BJ (cell line): ENCODE measurements around the gene SOCS6. TPM values are rescaled to one million over a fixed set of nuclear protein-coding genes. Genes with fewer than 3 reads are reported as not detected.

ENCODE experiments used
- CTCF ChIA-PET: fragments of 350-600 bp; formaldehyde crosslinking; extraction: SDS; loops from one replicate; lab custom pipeline; 2021; ENCODE audit warnings: antibody characterized with exemption, inconsistent platforms; lab: Yijun Ruan, JAX
- POLR2A ChIA-PET: fragments of 300-600 bp; sonication (Branson Sonifier 250); formaldehyde crosslinking; extraction: SDS; loops from one replicate; lab custom pipeline; 2021; ENCODE audit warnings: antibody characterized with exemption; lab: Charles Lee
- DNase-seq: peaks from one replicate; pipeline ENCODE4 v3.0.0-alpha.2; 2011; ENCODE audit warnings: low read depth
- H3K27me3 ChIP-seq: 2 replicates; pipeline ENCODE4 v1.6.0; 2011; ENCODE audit warnings: low read length; ENCODE audit not compliant: control insufficient read depth, insufficient read depth
- H3K36me3 ChIP-seq: 2 replicates; pipeline ENCODE4 v1.5.1; 2011; ENCODE audit warnings: low read length; ENCODE audit not compliant: control insufficient read depth, insufficient read depth
- H3K4me3 ChIP-seq: 2 replicates; pipeline ENCODE4 v1.5.1; 2011; ENCODE audit warnings: low read depth, mild to moderate bottlenecking, control low read depth, low read length
- polyA plus RNA-seq: library from polyadenylated mRNA; depleted of rRNA; stranded (reverse); fragments of >200 nt; gene quantifications from 2 replicates; pipeline ENCODE4 v1.2.3, GENCODE V29; 2011
- TF ChIP-seq, protein P1 (sequence below): IDR thresholded peaks from 2 replicates; pipeline ENCODE4 v1.5.1; 2011; ENCODE audit warnings: low read depth, mild to moderate bottlenecking, control low read depth, inconsistent platforms, low read length, moderate library complexity; ENCODE audit not compliant: insufficient read depth

The SOCS6 gene
- polyA plus RNA-seq, 1 experiment: 26.7 TPM

DNA sequence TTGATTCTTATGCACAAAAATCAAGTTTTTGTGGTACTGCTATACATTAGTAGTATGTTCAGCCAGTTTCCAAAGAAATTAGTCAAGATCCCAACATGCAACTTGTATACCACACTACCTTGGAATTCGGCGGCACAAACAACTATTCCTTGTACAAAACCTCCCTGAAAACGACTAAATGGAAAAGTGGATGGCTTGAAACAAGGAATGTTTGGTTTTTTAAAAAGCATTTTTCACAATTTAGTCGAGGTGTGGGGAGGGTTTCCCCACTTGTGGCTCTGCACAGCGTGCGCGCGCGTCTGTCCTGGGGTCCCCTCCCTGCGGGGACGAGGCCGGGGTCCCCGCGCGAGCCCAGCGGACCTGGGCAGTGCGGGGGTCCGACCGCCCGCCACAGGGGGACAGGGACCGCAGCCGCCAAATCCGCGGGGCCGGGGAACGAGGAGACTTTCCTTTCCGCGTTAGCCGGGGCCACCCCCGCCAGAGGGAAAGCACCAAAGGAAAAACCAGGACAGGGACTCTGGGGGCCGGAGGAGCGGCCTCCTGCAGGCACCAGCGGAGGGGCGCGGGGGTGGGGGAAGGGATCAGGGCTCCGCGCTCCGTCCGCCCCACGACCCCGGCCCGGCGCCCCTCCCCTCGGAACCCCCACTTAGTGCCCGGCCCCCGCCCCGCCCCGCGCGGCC is 534 bp upstream of the SOCS6 start:
- DNase-seq: no peak
- Histone ChIP-seq H3K27me3 (no peaks in the 10 kb centered on the region), H3K36me3 (no peaks in the 10 kb centered on the region; the same call in 1 of the 2 replicates), H3K4me3 (peak overlapping the region; percentile 66)
- ChIA-PET POLR2A (no interaction called here), CTCF (interaction anchor here (1.3 kb wide), 1 partner anchor 146 kb away, joined by 3 read pairs; no protein-coding TSS in a partner anchor)
- TF ChIP-seq, protein P1, sequence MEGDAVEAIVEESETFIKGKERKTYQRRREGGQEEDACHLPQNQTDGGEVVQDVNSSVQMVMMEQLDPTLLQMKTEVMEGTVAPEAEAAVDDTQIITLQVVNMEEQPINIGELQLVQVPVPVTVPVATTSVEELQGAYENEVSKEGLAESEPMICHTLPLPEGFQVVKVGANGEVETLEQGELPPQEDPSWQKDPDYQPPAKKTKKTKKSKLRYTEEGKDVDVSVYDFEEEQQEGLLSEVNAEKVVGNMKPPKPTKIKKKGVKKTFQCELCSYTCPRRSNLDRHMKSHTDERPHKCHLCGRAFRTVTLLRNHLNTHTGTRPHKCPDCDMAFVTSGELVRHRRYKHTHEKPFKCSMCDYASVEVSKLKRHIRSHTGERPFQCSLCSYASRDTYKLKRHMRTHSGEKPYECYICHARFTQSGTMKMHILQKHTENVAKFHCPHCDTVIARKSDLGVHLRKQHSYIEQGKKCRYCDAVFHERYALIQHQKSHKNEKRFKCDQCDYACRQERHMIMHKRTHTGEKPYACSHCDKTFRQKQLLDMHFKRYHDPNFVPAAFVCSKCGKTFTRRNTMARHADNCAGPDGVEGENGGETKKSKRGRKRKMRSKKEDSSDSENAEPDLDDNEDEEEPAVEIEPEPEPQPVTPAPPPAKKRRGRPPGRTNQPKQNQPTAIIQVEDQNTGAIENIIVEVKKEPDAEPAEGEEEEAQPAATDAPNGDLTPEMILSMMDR: no peak

DNA sequence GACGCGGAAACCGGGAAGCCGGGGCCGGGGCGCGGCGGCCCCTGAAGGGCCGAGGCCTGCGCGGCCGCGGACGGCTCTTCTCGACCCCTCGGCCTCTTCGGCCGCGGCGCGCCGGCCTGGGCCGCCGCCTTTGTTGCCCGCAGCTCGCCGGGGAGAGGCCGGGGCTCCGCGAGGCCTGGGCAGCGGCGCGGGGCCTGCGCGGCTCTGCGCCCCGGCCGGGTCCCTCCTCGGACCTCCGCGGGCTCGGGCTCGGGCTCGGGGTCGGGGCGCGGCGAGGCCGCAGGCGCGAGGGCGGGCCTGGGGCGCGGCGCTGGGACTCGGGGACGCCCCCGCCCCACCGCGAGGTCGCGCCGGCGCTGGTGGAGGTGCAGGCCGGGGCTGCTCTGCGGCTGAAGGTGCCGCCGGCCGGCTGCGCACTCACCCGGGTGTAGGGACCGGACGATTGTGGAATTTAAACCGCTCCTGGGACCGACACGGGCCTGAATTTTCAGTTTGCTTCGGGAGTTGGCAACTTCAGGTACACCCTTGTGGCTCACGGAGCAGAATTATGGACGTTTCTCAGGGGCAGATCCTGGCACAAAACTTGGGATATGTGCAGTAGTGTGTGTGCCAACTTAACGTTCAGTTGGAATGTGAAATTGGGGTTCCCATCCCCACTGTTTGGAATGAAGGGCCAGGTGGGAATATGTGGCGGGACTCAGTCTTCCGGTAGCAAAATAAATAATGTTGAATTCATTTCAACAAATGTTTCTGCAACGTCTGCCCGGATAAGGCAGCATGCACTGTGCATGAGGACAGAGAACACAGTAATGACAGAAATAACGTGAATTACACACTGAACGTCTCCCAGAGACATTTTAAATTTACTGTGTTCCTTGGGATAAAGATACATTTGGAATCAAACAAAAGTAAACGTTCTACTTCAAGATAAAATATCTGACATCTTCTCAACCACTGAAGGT is 787 bp downstream of the SOCS6 start:
- Histone ChIP-seq H3K36me3 (no peaks in the 10 kb centered on the region; the same call in 1 of the 2 replicates), H3K27me3 (no peaks in the 10 kb centered on the region), H3K4me3 (peak overlapping the region; percentile 66)
- TF ChIP-seq, protein P1: no peak
- DNase-seq: no peak
- CTCF ChIA-PET: no interaction called here
- POLR2A ChIA-PET: no interaction called here

DNA sequence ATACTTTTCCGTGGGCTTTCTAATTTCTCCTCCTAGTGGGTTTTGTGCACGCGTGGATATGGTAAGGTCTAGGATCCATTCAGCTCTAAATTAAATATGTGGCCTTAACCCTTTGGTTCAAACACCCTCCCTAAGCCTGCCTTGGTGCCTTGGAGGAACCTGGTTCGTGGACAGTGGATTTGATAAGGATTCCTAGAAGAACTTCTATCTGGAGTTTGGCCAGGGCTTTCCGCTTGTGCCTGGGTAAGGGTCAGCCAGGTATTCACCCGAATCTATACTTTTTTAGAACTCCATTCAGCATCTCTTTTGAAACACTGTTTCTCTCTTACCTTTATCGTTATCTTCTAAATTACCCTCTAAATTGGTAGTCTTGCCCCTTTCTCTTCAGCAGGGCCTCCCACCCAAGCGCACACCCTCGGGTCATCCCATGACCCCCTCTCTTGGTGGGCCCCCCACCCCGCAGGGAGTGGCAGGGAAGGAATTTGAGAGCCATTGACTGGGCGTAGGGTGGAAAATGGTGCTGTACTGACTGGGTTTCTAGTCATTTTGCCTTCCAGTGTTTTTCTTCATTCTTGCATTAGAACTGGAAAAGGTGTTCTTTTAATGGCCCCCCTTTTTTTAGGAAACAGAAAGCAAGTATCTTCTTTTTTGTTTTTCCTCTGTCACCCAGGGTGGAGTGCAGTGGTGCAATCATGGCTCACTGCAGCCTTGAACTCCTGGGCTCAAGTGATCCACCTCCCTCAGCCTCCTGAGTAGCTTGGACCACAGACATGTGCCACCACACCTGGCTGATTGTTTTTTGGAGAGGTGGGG is 1.8 kb downstream of the SOCS6 start:
- Histone ChIP-seq H3K27me3 (no peaks in the 10 kb centered on the region), H3K36me3 (no peaks in the 10 kb centered on the region; the same call in 1 of the 2 replicates), H3K4me3 (peak overlapping the region; percentile 66)
- TF ChIP-seq, protein P1: no peak
- DNase-seq: no peak
- ChIA-PET POLR2A (no interaction called here), CTCF (interaction anchor here (0.7 kb wide), 1 partner anchor 149 kb away, joined by 5 read pairs; no protein-coding TSS in a partner anchor)

DNA sequence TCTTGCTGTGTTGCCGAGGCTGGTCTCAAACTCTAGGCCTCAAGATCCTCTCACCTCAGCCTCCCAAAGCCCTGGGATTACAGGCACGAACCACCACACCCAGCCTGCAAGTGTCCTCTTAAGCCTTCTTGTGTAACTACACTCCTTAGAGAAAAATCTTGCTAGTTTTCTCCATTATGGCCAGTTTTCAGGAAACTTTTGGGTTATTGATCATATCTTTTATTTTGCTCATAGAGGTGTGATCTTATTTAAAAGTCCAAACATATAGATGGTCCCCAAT is 2.4 kb downstream of the SOCS6 start:
- H3K4me3 ChIP-seq: no peak overlapping the region
- no peaks in the 10 kb centered on the region for H3K27me3 ChIP-seq
- TF ChIP-seq, protein P1: no peak
- ChIA-PET POLR2A (no interaction called here), CTCF (interaction anchor here (0.7 kb wide), 1 partner anchor 149 kb away, joined by 5 read pairs; no protein-coding TSS in a partner anchor)
- DNase-seq: no peak
- no peaks in the 10 kb centered on the region; the same call in 1 of the 2 replicates for H3K36me3 ChIP-seq
